Natural killer cell (primary cell): ENCODE results near the gene KNTC1. TPM values are rescaled to one million over a fixed set of nuclear protein-coding genes. Genes with fewer than 3 reads are reported as not detected.
"Not testable (repeated sequence)": the region's sequence is repeated elsewhere in the genome, so short reads cannot be mapped to it uniquely, and the experiment has no call there.

Experiments used
- ATAC-seq, 3 donors: fragments of 150-1000 bp in 2 of 3; fragments of 200-7000 bp in 1 of 3; cut with Tn5 transposase; 1 replicate in 1 of 3; 2 replicates in 2 of 3; pipeline ENCODE4 v1.10.0; 2021; ENCODE audit warnings: mild to moderate bottlenecking in 2 of 3, moderate library complexity in 2 of 3
- DNase-seq, 2 donors: peaks; one replicate each; pipeline versions ENCODE4 v3.0.0 to v3.0.0-alpha.2; 2013 to 2021; ENCODE audit warnings: mixed read lengths in 1 of 2
- H3K27ac ChIP-seq: one replicate; pipeline ENCODE4 v1.5.1; 2013; ENCODE audit warnings: mild to moderate bottlenecking, low read length
- H3K27me3 ChIP-seq: one replicate; pipeline ENCODE4 v1.6.1; 2013; ENCODE audit warnings: low read length; ENCODE audit not compliant: control insufficient read depth, insufficient read depth
- H3K36me3 ChIP-seq: one replicate; pipeline ENCODE4 v1.6.1; 2013; ENCODE audit warnings: low read length; ENCODE audit not compliant: control insufficient read depth, insufficient read depth
- H3K4me1 ChIP-seq: one replicate; pipeline ENCODE4 v1.6.1; 2013; ENCODE audit warnings: low read length; ENCODE audit not compliant: control insufficient read depth, insufficient read depth
- H3K4me3 ChIP-seq: one replicate; pipeline ENCODE4 v1.5.1; 2013; ENCODE audit warnings: low read length
- H3K9me3 ChIP-seq: one replicate; pipeline ENCODE4 v1.6.1; 2013; ENCODE audit warnings: low read length; ENCODE audit not compliant: control insufficient read depth, insufficient read depth
- H3K27ac Mint-ChIP-seq, 2 donors: one replicate each; pipeline ENCODE4 v1.8.0; 2022; ENCODE audit warnings: mild to moderate bottlenecking in 2 of 2, mixed read lengths in 2 of 2, moderate library complexity in 1 of 2
- H3K27me3 Mint-ChIP-seq, 2 donors: one replicate each; pipeline ENCODE4 v1.8.0; 2022; ENCODE audit warnings: low read depth in 2 of 2, mixed read lengths in 2 of 2
- H3K36me3 Mint-ChIP-seq: one replicate; pipeline ENCODE4 v1.8.0; 2022; ENCODE audit warnings: mixed read lengths
- H3K4me1 Mint-ChIP-seq, 2 donors: one replicate each; pipeline ENCODE4 v1.8.0; 2022; ENCODE audit warnings: mixed read lengths in 2 of 2
- H3K4me3 Mint-ChIP-seq: one replicate; pipeline ENCODE4 v1.8.0; 2022; ENCODE audit warnings: mild to moderate bottlenecking, moderate library complexity, mixed read lengths
- H3K9me3 Mint-ChIP-seq, 2 donors: one replicate each; pipeline ENCODE4 v1.8.0; 2022; ENCODE audit warnings: mixed read lengths in 2 of 2
- CTCF ChIP-seq: fragments of 200-600 bp; IDR thresholded peaks from one replicate; pipeline ENCODE4 v1.8.0; 2022; ENCODE audit warnings: antibody characterized with exemption
- WGBS: methylation state at CpG from one replicate; pipeline ENCODE4 v1.1.7; 2013; ENCODE audit warnings: missing lambda C conversion rate; ENCODE audit not compliant: insufficient coverage; 5-methylcytosine and 5-hydroxymethylcytosine counted together
- intact Hi-C: fragments of 100-400 bp; cut with micrococcal nuclease; formaldehyde crosslinking; loops from one replicate; pipeline ENCODE4 v1.14.2; 2022
- total RNA-seq, 4 donors: library from RNA; stranded (reverse); fragments of 120-200 nt in 1 of 4; gene quantifications; one replicate each; pipeline versions ENCODE4 v1.2.3 to v1.2.4, GENCODE V29; 2013 to 2022

Gene KNTC1
- total RNA-seq, 3 donors from 2014 or later (not counting 1 experiment from before 2014, with no cell fraction given), result 31.3 to 33.8 (median 33.2) TPM

- intact Hi-C loops, result no loop called here
- 97% methylated on average over 5 of the region's 5 CpGs for WGBS
- Histone ChIP-seq H3K27me3 (no peaks in the 10 kb centered on the region), H3K27ac (no peak overlapping the region), H3K9me3 (no peaks in the 10 kb centered on the region), H3K36me3 (peaks cover 11% of the 10 kb centered on the region), H3K4me1 (no peaks in the 10 kb centered on the region), H3K4me3 (no peak overlapping the region)
- Mint-ChIP-seq H3K27me3 (no peaks in the 10 kb centered on the region), H3K36me3 (no peaks in the 10 kb centered on the region), H3K4me3 (no peak overlapping the region), H3K27ac (no peak overlapping the region), H3K9me3 (no peaks in the 10 kb centered on the region), H3K4me1 (no peaks in the 10 kb centered on the region)
- no peak for TF ChIP-seq CTCF
- no peak for DNase-seq
- no peak for ATAC-seq
Measured at GRCh38 chr12:122569288-122569687, 42.2 kb downstream of the KNTC1 start.

GRCh38 chr12:122570006-122570405 lies 43.0 kb downstream of the KNTC1 start:
- H3K9me3 Mint-ChIP-seq, H3K27ac Mint-ChIP-seq, H3K36me3 Mint-ChIP-seq: not testable (repeated sequence)

GRCh38 chr12:122571821-122572220 lies 44.8 kb downstream of the KNTC1 start:
- H3K9me3 Mint-ChIP-seq, result no peaks in the 10 kb centered on the region
- Histone ChIP-seq H3K27me3 (no peaks in the 10 kb centered on the region), H3K9me3 (no peaks in the 10 kb centered on the region), H3K27ac (no peak overlapping the region), H3K4me1 (no peaks in the 10 kb centered on the region), H3K36me3 (peaks cover 24% of the 10 kb centered on the region), H3K4me3 (no peak overlapping the region)
- peaks cover 8% of the 10 kb centered on the region for H3K36me3 Mint-ChIP-seq
- WGBS, result 99% methylated on average over 6 of the region's 6 CpGs
- no peak for TF ChIP-seq CTCF
- no peak for DNase-seq
- H3K27me3 Mint-ChIP-seq, result no peaks in the 10 kb centered on the region
- intact Hi-C loops, result no loop called here
- no peak overlapping the region for H3K4me3 Mint-ChIP-seq
- H3K4me1 Mint-ChIP-seq, result no peaks in the 10 kb centered on the region
- ATAC-seq, result no peak
- H3K27ac Mint-ChIP-seq, result no peak overlapping the region

More at GRCh38 chr12:122570006-122570405, 43.0 kb downstream of the KNTC1 start:
- DNase-seq, H3K4me1 Mint-ChIP-seq, H3K27ac ChIP-seq, H3K9me3 ChIP-seq, H3K27me3 ChIP-seq, intact Hi-C loops, H3K4me3 ChIP-seq, H3K4me3 Mint-ChIP-seq, H3K4me1 ChIP-seq, ATAC-seq, H3K27me3 Mint-ChIP-seq: not testable (repeated sequence)
- 92% methylated on average over 3 of the region's 3 CpGs for WGBS
- H3K36me3 ChIP-seq, result peaks cover 15% of the 10 kb centered on the region

GRCh38 chr12:122583294-122583693 lies 56.2 kb downstream of the KNTC1 start:
- H3K36me3 ChIP-seq, result peaks cover 32% of the 10 kb centered on the region

More at GRCh38 chr12:122583294-122583693, 56.2 kb downstream of the KNTC1 start:
- H3K27me3 ChIP-seq, ATAC-seq, H3K4me3 ChIP-seq, H3K9me3 Mint-ChIP-seq, H3K4me3 Mint-ChIP-seq, intact Hi-C loops, DNase-seq, H3K9me3 ChIP-seq, H3K27me3 Mint-ChIP-seq, H3K4me1 Mint-ChIP-seq, H3K4me1 ChIP-seq, H3K27ac Mint-ChIP-seq, H3K36me3 Mint-ChIP-seq, H3K27ac ChIP-seq: not testable (repeated sequence)
- 94% methylated on average over 2 of the region's 2 CpGs for WGBS
